Stimulated activated CD8-positive, alpha-beta memory T cell treated with anti-CD3 and anti-CD28 coated beads, Interleukin-12 subunit alpha, Interleukin-12 subunit beta, amount 100 ng/mL, for 1 hour (primary cell): ENCODE measurements around the gene NACC2.
"Not testable (repeated sequence)": the region's sequence is repeated elsewhere in the genome, so short reads cannot be mapped to it uniquely, and the experiment has no call there.

Experiments
- DNase-seq: peaks from one replicate; pipeline ENCODE4 v3.0.0-alpha.2; 2020; ENCODE audit warnings: low read depth

The NACC2 gene

DNA sequence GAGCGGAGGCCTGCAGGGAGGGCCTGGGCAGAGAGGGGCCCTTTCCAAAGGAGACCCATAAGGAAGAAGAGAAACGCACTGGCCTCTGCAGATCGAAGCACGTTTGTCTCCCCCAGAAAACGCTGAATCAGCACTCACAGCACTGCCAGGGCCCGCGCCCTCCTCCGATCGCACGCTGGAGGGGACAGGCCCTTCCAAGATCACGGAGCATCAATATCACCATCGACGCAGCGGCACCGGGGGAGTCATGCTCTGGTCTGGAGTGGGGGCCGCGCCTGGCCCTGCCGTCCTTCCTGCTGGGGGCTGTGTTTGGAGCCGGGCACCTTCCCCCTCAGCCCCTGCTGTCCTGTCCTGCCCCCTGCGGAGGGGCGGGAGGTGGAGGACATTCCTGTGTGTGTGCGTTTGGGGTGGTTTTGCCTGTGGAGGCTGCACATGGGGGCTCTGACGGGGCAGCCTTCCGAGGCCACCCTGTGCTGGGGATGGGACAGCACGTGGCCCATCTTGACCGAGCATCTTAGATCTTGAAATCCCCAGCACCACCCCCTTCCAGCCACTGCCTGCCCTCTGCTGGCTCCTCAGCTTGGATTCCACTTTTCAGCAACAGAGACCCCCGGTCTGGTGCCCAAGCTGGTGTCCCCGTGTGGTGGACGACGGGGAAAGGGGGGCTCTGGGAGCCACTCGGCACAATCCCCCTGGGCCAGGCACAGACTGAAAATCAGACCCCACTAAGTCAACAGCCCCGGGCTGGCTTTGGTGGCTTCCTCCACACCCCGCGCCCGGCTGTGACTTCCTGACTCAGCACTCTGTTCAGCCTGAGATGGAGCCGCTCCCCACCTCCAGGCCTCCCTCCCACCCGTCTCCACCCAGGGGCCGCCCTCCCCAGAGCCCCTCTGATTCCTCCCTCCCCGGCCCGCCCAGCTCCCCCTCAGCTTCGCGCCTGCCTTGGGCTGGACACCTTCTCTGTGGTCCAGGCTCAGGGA lies 15.3 kb upstream of the NACC2 start:
- DNase-seq = no peak

DNA sequence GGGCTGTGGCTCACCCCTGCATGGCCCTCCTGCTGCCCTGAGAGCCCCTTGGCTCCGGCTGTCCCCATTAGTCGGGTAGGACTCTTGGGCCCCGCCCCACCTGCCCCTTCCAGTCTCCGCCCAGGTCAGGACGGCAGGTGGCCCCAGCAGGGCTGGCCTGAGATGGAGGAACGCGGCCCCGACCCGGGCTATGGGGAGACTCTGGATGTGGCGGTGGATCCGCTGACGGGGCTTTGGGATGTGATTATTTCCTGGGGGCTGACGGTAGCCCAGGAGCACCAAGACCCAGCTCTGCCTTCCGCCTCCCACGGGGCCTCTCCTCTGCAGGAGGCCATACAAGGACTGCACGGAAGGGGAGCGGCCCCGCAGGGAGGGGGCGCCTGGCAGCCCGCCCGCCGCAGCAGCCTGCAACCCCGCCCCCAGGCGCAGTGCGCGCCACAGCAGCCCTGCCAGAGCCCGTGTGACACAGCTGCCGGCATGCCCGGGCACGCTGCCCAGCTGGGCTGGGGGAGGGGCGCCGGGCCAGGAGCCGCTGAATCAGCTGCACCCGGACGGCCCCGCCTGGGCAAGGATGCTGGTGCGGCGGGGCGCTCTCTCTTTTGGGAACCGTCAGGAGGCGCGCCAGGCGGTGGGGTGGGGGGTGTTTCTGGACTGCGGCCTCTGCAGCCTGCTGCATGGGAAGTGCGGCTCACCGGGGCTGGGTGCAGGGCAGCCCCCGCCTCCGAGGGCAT lies 14.4 kb upstream of the NACC2 start:
- DNase-seq = peak; percentile 82

DNA sequence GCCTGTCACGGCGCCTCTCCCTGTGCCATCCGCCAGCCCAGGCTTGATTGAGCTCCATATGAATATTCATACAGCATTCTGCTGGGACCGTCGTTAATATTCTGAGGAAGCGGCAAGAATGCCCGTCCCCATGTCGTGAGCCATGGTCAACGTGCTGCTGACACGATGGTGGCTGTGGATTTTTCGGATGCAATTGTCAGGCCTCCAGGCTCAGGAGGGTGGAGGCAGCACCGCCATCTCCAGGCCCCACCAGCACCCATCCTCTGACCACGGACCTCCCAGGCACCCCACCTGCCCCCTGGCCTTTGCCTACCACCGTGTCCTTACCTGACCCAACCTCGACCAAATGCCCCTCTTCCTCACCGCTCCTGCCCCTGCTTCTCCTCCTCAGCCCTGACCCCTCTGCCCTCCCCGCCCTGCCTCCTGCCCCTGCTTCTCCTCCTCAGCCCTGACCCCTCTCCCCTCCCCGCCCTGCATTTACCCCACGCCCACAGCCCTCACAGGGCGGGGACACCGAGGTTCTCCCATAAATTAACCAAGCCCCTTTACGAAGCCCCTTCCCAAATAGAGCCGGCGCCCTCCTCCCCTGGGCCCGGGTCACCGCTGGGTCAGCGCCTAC lies 13.7 kb upstream of the NACC2 start:
- no peak for DNase-seq

DNA sequence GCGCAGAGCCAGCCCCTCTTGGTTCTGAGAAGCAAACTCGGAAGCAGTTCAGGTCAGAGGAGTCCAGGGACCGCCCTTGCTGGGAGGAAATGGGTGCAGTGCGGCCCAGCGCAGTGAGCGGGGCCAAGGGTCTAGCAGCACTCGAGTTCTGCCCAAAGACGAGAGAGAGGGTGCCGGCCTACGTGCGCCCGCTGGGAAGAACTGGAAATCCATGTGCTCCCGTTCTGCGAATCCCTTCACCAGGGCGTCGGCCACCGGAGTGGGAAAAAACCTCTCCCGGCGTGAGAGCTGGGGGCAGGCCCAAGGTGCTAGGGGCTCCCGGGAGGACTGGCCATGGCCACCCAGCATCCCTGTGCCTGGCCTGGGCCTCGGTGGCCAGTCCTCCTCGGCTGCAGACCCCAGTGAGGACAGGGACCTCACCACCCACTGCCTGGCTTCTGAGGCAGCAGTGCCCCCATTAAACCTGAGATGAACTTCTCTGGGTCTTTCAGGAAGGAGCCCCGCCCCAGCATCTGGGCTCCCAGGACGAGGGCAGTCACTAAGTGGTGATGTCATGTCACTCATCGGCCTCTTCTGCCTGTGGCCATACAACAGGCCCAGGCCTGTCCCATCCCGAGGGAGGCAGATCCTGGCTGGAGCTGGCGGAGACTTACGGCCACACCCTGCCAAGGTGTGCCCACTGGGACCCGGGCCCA lies 13.0 kb upstream of the NACC2 start:
- DNase-seq = no peak

DNA sequence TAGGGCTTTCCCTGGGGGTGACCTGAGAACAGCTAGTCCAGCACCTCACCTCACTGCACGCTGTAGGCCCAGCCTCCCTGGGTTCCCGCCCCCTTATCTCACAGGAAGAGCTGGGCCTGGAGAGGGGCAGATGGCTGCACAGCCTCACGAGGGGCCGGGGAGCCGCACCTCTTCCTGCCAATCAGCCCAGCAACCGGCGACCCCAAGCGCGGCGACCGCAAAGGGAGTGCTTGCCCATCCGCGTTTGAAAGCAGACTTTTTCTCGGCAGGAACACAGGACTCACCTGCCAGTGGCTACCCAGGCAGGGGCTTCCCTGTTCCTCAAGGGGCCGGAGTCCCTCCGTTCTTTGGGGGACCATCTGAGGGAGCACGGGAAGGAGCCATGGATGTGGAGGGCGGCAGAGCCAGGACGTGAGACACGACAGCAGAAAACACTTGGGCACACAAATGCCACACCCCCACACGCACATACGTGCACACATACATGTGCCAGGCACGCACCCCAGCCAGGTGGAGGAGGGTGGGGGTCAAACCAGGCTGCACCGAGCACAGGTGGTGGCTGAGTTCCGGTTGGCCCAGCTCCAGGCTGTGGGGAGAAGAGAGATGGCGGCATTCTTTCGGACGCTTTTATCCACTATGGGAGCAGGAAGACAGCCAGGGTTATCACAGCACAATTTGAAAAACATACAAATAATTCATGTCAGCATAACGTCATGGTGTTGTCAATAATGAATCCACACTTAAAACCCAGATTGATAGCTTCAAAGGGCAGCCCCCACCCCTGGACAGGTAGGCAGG lies 12.3 kb upstream of the NACC2 start:
- no peak for DNase-seq

DNA sequence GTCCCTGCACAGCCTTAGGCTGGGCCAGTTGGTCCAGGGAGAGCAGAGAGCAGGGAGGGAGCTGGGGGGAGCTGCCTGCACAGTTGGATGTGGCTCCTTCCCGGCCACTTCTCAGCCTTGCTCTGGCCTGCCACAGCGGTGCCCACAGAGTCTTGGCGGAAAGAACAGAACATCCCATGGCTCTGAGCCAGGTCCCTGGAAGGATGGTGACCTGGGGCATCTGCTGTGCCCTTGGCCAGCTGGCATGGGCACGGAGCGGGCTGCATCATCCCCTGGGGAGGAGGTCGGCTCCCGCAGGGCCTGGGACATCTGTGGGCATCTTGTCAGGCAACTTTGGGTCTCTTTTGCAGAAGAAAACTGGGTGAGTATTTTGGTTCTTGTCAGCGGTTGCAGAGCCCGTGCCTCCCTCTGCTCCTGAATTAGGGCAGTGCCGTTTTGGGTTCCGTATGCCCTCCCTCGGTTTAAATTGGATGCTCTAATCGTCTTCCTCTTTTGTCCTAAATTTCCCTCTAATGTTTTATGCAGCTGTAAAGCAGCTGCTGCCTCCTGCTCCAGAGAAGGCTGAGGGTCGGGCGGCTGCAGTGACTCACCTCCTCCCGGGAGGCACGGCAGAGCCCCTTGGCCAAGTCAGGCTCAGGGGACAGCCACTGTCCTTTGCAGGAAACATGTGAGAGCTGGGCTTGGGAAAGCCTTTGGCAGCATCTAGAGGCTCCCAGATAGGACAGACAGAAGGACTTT lies 10.5 kb upstream of the NACC2 start:
- DNase-seq = no peak

DNA sequence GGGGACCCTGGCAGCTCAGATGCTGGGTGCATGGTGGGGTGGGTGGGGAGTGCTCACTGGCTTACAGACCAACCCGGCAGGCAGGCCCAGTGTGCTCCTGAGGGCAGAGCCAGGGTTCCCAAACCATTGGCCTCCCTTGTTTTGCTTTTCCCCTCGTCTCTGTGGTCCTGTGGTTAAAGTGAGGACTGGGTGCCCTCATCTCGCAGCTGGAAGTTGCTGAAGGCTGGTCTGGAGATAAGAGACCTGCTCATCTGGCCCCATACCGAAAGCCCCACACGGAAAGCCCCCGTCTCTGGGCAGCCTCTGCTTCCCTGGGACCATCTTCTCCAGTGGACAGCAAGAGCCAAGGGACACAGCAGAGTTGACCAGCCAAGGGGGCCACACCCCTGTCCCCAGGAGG lies 9.8 kb upstream of the NACC2 start:
- no peak for DNase-seq

DNA sequence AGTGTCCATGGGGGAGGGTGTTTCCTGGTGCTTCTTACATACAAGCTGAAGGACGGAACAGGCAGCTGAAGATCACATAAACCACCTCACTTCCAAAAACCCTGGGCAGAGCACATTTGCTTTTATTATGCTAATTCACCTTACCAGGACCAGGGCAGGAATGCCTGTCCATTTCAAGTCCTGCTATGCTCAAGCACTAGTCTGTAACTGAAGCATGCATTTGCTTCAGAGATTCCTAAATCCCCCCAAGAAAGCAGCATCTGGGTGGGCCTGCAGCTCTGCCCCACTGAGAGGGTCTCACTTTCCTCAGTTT lies 9.4 kb upstream of the NACC2 start:
- no peak for DNase-seq

DNA sequence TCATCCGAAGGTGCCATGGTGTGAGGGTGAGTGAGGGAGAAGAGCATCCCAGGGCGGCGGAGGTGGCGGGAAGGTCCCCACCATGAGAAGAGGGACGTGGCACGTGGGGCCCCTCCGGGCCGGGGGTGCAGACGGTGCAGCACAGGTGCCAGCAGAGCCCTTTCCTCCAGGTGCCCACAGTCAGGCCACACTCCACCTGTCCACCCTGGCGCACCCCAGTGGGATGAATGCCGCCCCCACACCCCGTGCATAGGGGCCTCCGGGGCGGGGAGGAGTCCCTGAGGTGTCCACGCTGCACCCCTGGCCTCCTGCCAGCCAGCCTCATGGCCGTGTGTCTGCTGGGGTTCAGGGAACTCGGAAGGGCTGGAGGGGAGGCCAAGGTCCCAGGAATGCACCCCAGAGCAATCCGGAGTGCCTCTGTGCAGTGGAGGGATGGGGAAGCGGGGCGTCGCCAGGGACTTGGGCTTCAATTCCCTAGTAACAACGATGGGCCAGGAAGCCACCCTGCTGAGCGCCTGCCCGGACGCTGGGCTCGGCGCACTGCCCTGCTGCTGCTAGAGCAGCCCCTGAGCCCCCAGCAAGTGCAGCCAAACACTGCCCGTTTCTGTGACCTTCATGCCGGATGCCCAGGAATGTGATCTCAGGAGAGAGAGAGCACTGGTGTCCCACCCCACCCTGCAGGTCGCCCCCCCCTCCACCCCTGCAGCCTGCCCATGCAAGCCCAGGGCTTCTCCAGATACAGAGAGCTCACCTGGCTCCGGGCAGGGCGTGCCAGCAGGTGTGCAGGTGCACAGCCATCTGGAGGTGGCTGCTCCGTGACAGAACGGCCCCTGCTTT lies 8.8 kb upstream of the NACC2 start:
- DNase-seq = no peak

DNA sequence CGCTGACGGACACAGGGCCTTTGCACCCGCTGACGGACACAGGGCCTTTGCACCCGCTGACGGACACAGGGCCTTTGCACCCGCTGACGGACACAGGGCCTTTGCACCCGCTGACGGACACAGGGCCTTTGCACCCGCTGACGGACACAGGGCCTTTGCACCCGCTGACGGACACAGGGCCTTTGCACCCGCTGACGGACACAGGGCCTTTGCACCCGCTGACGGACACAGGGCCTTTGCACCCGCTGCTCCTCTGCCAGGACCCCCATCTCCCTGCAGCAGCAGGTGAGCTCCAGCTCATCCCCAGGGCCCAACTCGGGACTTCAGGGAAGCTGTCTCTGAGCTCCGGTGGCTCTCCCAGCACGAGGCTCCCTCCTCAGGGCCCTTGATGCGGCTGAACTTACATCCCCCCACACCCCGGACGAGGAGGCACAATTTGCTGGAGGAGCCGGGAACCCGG lies 6.6 kb upstream of the NACC2 start:
- not testable (repeated sequence) for DNase-seq

DNA sequence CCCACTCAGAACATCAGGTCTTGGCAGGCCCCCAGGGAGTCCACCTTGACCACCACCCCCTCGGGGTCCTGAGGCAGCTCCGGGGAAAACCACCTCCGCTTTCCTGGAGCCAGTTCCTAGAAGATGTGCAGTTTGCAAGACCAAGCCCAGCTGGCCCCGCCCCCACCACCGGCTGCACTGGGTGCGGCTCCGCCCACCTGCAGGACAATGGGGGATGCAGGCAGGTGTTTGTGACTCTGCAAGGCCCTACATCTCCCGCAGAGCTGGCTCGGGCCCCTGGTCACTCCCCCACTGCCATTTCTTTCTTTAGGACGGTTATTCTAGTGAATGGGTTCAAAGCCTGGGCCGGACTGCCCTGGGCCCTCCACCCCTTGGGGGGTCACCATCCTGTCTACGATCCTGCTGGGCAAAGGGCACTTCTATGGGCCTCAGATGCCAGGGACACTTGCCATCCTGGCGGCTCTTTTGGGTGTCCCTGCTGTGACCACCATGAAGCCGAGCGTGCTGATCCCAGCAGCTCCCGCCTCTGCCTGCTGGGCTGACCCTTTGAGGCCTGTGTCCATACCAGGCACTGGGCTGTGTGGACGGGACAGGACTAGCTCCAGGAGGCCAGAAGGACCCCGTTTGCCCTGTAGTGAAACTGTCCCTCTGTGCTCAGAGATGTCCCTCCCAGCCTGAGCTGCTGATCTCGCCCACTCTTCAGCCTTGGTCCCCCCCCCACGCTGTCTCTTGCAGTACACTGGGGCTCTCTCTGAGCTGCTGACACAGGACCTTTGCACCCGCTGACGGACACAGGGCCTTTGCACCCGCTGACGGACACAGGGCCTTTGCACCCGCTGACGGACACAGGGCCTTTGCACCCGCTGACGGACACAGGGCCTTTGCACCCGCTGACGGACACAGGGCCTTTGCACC lies 5.9 kb upstream of the NACC2 start:
- no peak for DNase-seq

DNA sequence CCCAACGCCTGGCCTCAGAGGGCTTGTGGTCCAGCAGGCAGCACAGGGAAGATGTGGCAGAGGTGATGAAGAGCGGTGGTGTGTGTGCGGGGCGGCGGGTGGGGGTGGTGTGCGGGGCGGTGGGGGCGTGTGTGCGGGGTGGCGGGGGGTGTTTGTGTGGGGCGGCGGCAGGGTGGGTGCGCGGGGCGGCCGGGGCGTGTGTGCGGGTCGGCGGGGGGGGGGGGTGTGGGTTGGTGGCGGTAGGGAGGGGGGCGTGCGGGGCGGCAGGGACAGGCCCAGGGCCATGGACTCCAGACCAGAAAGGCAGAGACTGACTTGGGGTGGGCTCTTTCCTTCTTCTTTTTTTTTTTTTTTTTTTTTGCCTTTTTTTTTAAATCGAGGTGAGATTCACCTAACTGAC lies 4.5 kb upstream of the NACC2 start:
- DNase-seq = no peak

DNA sequence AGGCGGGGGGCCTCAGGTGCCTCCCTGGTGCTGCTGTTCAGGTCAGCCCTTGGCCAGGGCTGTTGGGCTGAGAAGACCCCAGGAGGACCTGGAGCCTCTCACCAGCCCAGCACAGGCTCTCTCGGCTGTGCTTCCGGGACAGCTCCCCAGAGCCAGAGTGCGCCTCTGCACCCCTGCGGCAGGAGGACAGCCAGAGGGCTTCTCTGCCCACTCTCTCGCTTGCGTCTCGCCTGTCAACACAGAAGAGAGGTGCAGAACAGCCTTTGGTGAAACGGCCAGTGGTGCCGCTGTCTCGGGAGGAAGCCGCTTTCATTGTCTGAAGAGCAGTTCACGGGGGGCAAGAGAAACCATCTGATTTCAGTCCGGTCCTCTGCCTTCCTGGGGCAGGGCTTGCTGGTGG lies 3.8 kb upstream of the NACC2 start:
- DNase-seq = no peak

DNA sequence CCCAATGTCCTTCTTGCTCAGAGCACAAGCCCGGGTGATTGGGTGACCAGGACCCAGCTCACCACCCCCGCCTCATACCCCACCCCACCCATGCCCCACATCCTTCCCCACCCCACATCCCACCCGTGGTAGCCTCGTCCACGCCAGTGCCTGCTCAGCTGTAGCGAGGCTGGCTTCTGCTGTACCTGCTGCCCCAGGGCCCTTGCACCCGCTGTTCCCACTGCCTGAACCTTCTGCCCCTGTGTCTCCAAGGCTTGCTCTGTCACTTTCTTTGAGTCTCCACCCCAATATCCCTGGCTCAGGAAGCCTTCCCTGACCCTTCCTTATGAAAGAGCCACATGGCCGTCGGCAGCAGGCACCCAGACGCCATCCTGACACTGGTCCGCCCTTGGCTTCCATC lies 3.1 kb upstream of the NACC2 start:
- DNase-seq = no peak

DNA sequence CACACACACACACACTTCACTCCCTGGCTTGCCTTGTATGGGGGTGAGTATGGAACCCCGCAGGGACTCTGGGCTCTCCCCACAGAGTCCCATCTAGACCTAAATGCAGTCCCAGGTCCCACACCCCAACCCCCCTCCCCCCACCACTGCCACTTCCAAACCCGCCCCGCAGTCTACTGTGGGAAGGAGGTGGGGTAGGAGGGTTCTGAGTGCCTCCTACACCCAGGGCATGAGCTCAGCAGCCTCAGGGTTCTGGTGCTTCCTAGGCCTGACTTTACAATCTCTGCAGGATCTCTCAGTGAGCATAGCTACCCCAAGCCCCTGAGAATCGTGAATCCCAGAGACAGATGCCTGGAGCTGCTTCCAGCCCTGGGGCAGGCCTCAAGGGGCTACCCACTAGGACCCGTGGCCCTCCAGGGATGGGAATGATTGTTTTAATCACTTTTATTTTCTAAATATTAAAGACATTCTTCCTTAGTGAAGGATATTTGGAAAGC lies 1.5 kb upstream of the NACC2 start:
- no peak for DNase-seq

DNA sequence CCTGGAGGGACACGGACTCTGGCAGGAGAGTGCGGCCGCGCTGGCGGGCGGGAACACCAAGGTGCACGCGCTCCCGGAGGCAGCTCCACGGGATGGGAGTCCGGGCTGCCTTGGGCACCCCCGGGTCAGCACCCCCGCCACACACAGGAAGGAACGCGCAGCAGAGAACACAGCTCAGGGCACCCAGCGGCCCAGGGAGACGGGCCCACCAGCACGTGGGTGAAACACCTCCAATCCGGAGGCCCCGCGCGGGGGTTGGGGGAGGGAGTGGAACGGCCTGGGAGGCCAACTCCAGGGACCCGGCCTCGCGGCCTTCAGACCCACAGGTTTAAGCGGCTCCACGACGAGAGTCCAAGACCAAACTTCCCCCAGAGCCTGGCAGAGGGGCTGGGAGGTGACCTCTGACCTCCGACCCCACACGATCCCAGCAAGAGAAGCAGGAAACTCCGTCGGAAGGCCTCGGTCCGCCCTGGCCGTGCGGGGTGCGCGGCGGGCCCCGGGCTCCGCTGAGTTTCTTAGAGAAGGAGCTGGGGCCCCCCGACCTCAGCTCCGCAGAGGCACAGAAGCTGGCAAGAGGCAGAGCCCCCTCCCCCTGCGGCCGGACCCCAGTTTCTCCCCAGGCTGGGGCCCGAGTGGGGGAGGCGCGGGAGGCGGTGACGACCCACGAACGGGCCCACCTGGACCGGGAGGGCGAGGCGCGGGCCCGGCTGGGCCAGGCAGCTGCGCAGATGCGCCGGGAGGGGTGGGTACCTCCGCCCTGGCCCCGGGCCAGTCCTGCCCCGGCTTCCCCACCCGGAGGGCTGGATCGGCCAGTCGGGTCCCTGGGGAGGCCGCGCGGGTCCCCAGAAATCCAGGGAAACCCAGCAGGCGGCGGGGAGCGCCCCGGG lies 851 bp downstream of the NACC2 start:
- no peak for DNase-seq

DNA sequence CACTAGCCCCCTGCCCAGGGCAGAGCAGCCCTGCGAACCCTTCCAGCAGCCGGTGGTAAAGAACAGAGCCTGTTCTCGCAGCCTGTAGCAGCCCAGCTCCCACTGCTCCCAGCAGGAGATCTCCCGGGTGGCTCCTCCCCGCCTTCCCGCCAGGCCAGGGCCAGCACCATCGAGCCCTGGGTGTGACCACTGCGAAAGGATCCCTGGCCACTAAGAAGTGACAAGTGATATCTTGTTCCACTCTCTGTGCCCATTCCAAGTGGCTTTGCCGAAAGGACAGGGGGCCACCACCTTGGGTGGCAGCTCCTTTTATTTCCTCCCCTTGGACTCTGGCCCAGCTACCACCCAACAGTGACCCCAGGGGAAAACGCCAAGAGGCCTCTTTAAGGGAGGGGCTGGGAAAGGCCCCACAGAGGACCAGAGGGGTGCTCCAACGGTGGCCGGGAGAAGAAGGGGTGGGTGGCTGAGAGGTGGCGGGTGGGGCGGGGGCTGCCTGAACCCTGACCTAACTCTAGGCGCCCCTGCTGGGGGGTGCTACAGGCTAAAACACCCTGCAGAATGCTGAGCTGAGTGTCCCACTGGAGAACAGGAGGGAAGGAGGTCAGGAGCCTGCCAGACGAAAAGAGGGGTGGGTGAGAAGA lies 1.6 kb downstream of the NACC2 start:
- no peak for DNase-seq
